AG08396 (cell line): Measurements from ENCODE around the gene CRTC1.

Source experiments
- DNase-seq: peaks from one replicate; pipeline ENCODE4 v3.0.0; 2012; ENCODE audit warnings: low spot score, mixed read lengths

CRTC1 gene

DNA sequence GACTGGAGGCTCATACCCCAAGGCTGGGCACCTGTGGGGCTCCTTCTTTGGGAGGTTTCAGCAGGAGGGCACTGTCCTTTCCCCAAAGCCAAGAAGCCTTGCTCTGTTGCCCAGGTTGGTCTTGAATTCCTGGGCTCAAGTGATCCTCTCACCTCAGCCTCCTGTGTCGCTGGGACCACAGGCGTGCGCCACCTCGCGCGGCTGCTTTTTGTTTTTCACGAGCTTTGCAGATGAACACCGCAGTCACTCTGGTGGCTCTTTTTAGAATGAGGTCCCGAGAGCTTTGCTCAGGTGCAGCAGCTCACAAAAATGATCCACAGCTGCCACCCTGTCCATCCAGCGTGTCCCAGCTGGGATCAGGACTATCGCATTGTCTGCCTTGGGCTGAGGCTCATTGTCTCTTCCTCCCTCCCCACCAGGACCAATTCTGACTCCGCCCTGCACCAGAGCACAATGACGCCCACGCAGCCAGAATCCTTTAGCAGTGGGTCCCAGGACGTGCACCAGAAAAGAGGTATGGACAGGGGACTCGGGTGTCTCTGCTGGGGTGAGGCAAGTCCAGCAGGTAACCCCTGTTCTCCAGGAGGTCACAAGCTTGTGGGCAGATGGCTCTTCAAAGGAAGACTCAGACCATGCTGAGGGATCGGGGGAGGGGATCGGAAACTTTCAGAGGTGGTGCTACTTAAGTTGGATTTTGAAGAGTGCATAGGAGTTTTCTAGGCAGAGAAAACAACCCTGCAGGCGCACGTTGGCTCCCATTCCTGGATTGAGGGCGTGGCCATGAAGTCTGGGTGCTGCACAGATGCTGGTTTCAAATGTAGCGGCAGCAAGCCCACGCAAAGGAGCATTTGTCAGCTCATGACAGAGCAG lies 66.1 kb downstream of the CRTC1 start:
- DNase-seq: no peak

DNA sequence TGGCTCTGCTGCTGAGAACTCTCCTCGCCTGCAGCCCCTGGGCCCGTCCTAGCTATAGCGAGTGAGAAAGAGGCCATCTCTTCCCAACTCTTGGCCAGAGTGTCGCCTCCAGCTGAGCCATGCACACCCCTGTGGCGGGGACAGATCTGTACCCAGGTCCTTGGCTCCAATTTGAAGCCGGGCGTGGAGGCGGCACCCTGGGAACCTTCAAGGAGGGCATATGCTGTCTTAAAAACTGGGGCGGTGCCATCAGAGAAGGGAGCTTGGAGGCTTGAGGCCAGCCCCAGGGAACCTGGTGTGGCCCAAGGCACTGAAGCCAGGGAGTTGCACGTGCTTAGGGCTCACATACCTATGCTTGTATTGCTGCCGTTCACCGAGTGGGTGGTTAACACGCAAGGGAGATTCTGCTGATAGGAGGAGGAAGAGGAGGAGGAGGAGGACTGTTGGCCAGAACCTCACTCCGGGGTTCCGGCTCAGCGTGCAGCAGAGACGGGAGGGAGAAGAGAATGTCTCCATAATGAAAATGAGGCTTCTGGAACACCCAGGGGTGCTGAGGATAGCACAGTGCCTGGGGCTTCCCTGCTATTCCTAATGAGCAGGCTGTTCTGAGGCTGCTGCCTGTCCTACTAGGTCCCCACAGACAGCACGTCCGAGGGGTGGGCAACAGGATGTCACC lies 67.0 kb downstream of the CRTC1 start:
- DNase-seq: no peak

DNA sequence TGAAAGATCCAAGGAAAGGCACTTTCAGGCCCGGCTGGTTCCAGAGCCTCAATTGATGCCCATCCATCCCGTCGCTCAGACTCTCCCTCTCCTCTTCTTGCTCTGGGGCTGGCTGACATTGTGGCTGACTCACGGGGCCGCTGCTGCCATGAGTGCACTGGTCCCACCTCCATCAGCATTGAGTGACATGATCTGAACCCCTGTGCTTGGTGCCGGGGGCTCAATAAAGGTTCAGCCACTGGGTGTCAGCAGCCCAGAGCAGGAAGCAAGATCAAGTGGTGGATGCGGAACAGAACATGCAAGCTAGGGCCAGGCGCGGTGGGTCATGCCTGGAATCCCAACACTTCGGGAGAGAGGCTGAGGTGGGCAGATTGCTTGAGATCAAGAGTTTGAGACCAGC lies 68.1 kb downstream of the CRTC1 start:
- no peak for DNase-seq

DNA sequence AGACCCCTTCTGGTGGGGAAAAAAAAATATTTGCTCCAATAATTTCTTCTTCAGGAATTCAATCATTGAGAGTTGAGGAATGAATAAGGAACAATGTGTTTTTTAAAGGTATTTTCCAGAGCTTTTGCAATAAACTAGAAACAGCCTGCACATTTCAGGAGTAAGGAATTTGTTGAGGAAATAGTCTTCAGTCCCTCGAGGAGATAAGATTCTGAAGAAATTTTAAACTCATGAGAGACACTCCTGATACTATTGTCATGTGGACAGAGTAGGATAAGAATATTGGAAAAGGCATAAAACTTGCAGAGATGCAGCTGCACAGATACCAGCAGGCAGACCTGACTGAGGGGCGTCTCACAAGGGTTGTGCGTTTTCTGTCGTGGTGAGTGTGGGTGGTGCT lies 71.0 kb downstream of the CRTC1 start:
- no peak for DNase-seq

DNA sequence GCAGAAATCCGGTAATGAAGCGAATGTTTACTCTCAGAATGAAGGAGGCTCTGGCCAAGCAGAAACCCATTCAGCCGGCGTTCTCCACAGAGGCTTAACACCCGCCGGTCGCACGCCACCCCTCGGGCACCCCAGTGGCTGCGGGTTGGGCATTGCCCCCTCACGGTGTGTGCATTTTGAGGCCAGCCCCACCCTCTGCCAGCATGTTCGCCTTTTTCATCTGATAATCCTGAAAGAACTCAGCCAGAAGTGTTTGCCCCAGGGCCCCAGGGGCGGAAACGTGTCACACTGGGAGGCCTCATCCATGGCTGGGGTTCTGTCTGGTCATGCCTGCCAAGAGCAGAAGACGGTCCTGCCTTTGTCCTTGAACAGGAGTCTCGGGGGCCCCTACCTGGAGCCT lies 73.4 kb downstream of the CRTC1 start:
- no peak for DNase-seq

DNA sequence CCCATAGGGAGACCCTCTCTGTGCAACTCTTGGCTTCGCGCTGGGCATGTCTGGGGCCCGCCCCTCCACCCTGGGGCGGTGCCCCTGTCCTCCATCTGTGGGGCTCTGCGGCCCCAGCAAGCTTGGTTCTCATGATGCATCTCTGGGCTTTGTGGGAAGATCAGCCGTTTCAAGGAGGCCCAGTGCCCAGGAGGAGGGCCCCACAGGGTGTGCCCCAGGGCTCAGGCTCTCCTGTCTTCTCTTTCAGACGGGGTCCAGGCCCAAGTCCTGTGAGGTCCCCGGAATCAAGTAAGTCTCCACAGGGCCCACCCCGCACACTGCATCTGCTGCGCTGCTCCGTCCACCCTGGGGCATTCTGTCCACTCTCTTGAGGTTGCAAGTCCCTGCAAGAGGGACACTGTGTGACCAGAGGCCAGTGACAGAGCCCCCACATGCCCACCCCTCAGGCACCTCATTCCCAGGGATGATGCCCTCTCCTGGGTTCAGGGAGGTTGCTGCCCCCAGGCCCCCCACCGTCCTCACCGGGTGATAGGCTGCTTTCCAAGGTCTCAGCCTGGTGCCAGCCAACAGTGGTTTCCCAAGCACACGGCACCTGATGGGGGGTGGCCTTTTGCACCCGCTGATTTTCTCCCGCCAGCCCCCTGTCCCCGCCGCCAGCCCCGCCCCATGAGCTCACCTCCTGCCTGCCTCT lies 76.0 kb downstream of the CRTC1 start:
- DNase-seq: no peak

DNA sequence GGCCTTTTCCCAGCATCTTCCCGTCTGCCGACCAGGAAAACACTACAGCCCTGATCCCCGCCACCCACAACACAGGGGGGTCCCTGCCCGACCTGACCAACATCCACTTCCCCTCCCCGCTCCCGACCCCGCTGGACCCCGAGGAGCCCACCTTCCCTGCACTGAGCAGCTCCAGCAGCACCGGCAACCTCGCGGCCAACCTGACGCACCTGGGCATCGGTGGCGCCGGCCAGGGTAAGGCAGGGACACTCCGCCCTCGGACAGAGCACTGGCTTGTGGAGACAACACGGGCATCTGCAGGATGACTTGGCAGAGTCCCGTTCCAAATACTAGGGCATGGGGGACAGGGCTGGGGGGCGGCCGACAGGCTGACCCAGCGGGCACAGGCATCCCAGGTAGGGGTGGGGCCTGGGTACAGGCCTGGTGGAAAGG lies 76.5 kb downstream of the CRTC1 start:
- DNase-seq: no peak

GRCh38 chr19:18760440-18761383 lies 77.2 kb downstream of the CRTC1 start:
- DNase-seq: no peak

DNA sequence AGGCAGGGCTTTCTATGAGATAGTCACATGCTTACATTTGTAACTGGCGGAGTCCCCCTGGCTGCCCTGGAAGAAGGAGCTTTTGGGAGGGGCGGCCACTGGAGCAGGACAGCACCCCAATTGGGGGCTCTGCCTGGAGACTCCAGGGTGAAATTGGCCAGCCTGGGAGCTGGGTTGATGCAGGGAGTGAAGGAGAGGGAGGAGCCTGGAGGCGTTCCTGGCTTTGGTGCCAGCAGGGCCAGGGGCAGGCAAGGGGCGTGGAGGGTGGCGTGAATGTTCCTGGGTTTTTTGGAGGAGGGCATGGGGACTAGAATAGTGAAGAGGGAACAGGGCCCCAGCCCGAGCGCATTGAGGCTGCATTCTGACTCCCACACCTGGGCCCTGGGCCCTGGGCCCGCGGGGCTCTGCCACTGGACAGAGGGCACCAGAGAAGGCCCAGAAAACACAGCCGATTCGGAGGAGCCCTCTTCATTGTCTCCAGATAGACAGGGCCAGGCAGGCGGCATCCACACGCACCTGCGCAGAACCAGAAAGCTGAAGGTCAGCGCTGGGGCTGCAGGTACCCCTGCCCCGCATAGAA lies 78.1 kb downstream of the CRTC1 start:
- DNase-seq: no peak

- DNase-seq: peak; percentile 75
Observed at GRCh38 chr19:18762125-18763023, 78.9 kb downstream of the CRTC1 start.

- peak; percentile 58 for DNase-seq
Observed at GRCh38 chr19:18763674-18764590, 80.5 kb downstream of the CRTC1 start.

DNA sequence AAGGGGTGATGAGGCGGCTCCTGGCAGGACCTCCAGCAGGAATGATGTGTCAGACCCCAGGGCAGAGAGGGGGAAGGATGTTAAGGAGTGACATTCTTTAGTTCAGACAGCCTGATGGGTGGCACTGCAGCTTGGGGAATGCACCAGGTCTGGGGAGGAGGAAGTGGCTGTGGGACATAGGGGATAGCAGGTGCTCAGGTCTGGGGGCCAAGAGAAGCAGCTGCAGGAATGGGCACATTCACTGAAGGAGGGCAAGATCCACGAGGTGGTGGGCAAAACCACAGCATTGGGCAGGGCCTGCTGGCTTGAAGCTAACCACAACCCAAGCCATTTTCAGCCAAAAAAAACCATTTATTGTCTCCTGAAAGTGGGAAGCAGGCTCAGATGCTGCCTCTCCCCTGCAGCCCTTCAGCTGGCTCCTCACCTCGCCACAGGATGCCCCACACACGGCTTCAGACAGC lies 81.1 kb downstream of the CRTC1 start:
- DNase-seq: no peak

- DNase-seq: no peak
Observed at GRCh38 chr19:18765224-18765623, 81.7 kb downstream of the CRTC1 start.

GRCh38 chr19:18768046-18768771 lies 84.7 kb downstream of the CRTC1 start:
- no peak for DNase-seq

DNA sequence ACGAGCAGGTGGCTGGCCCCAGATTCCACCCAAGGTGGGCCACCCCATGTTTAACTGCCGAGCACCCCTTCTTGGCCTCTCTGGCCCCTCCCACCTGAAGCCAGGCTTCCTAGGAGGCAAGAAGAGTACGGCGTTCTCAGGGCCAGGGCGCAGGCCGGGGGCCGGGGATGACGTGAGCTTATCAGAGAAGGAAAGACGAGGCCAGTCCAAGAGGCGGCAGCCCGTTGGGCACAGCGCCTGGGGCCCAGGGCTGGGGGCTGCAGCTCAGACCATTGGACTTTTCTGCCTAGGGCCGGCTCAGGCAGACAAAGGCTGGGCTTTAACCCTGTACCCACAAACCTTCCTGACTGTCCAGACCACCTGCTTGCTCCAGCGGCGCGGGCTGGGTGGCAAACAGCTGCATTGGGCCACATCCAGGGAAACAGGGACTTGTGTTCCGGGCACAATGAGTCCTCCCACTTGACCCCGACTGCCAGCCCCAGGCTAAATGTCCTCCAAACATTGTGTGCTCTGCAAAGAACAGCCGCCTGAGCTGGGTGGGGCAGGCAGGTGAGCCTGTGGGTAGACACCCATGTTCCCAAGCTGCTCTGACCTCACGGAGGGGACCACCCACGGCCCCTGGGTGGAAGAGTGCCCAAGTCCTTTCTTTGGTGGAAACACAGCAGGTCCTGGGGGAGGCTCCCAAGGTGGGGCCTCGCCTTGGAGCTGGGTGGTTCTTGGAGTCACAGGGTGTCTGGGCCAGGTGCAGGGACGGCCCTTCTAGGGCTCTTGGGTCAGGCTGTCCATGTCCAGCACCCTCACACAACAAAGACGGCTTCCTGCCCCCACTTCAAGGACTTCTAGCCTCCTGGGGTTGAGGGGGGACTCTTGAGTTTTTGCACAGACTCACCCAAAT lies 85.8 kb downstream of the CRTC1 start:
- DNase-seq: no peak

GRCh38 chr19:18769989-18770528 lies 86.6 kb downstream of the CRTC1 start:
- DNase-seq: no peak
